GM18873 (cell line): ENCODE data around the gene TANGO2.

Experiments used
- ATAC-seq: cut with Tn5 transposase; IDR thresholded peaks from one replicate; pipeline ENCODE4 v1.9.1; 2021; ENCODE audit warnings: mild to moderate bottlenecking, moderate library complexity, moderate number of reproducible peaks; ENCODE audit not compliant: unreplicated experiment, low FRiP score

TANGO2 gene

DNA sequence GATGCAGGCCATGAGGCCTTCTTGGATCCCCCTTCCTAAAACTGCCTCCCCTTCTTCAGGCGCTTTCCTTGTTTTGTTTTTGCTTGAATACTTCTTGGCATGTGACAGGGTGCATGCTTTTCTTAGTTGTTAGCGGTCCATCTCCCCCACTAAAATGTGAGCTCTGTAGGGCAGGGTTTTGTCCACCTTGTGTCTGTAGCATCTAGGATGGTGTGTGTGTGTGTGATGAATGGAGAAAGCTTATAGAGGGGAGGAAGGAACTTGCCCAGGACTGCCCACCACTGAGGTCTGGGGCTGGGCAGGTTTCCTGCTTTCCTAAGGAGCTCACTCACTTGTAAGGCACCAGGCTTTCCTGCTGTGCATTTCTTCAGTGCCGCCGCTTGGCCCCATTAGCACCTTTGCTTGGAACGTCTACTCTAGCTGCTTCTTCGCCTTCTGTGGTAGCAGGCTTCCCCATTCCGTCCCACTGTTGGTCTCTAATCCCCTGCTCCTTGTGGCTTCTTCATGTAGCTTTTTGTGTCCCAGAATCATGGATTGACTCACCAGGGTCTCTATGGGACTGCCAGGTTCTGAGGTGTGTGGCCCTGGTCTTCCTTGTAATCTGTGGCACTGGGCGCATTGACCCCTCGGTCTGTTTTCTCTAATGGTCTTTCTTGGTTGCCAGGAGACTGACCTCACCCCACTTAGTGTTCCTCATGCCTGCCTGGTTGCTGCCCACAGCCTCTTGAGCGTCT, 62.4 kb downstream of the TANGO2 start:
- no peak for ATAC-seq

DNA sequence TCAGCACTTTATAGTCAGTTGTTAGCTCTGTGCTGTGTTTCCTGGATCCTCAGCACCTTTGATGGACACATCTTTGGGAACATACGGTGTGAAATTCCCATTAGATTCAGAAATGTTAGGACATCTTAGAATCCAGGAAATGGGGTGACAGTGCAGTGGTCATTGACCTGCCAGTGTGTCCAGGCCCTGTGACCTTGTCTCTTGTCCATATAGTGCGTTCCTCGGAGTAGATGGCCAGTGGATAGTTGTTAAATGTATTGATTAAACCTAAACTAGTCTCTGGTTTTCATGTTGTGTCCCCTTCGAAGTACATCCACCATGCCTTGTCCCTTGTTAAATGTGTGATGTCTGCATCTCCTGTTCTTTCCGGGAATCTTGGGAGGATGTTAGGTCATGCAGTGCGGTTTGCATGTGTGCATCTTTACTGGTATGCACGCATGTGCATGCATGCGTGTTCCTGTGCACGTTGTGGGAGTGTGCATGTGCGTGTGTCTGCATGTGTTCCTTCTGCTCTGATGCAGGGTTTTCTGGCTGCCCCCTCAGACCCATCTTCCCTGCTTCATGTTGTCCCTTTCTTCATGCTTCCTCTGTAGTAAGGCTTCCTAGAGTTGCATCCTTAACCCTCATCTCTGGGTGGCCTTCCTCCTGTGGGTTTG, 63.1 kb downstream of the TANGO2 start:
- no peak for ATAC-seq

DNA sequence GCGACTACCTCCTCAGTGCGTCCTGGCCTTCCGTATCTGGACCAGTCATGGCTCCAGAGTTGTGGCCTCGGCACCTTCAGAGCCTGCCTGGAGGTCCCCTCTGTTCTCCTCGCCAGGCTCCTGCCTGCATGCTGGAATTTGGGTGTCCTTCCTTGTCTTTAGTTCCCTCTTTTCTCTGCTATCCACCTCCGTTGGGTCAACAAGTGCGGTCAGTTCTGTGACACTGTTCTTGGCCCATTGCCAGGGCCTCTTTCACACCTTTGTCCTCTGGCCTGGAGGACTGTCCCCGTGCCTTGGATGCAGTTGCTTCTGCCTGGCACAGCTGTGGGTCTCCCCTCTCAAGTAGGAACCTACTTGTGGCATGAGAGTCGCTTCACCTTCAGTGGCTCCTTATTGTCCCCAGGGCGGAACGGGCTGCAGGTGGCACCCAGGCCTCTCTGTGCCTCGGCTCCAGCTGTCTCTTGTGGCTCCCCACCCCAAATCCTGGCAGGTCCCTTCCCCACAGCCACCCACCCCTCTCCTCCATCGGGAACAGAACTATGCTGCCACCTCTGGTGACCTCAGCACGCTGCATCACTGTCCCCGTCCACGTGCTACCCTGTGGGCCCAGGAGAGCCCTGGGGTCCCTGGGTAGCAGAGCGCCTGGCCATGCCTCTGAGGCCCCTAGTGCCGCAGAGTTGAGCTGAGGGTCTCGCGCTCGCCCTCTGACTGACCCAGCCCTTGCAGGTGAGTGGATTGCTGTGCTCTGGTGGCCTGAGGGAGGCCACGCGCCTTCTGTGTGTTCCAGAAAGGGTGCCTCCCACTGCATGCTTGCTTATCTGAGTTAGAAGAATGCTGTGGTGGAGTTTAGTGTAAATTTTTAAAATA, 63.9 kb downstream of the TANGO2 start:
- no peak for ATAC-seq

DNA sequence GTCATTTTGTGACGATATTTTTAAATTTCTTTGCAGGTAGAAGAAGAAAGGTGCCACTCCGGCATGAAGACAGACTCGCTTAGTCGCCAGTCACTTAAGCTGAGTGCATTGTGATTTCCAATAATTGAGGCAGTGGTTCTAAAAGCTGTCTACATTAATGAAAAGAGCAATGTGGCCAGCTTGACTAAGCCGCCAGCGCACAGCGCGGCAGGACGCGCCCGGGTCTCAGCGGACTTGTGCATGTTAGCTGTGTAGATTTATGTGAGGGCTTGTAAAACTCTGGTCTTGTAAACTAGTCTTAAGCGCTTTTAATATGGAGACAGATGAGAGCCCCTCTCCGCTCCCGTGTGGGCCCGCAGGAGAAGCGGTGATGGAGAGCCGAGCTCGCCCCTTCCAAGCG, 64.7 kb downstream of the TANGO2 start:
- no peak for ATAC-seq

DNA sequence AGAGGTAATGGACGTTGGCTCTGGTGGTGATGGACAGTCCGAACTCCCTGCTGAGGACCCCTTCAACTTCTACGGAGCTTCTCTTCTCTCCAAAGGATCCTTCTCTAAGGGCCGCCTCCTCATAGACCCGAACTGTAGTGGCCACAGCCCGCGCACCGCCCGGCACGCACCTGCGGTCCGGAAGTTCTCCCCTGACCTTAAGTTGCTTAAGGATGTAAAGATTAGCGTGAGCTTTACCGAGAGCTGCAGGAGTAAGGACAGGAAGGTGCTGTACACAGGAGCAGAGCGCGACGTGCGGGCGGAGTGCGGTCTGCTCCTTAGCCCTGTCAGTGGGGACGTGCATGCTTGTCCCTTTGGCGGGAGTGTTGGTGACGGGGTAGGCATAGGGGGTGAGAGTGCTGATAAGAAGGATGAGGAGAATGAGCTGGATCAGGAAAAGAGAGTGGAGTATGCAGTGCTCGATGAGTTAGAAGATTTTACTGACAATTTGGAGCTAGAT, 65.2 kb downstream of the TANGO2 start:
- ATAC-seq, result no peak

DNA sequence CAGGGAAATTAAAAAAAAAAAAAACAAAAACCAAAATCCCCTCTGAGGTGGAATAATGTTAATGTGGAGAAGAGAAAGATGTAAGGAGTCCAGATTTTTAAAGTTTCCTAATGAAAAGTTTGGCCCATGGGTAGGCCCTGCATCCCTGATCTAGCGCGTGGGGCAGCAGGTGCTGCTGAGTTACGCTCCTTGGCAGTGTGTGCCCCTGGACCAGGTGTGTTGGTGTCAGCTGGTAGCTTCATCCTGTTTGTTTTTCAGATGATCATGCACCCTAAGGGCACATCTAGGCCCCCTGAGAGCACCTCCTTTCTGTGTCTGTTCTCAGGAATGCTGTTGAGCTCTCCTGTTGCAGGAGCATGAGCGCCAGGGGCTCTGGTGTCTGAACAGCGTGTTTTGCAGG, 65.9 kb downstream of the TANGO2 start:
- ATAC-seq, result no peak

DNA sequence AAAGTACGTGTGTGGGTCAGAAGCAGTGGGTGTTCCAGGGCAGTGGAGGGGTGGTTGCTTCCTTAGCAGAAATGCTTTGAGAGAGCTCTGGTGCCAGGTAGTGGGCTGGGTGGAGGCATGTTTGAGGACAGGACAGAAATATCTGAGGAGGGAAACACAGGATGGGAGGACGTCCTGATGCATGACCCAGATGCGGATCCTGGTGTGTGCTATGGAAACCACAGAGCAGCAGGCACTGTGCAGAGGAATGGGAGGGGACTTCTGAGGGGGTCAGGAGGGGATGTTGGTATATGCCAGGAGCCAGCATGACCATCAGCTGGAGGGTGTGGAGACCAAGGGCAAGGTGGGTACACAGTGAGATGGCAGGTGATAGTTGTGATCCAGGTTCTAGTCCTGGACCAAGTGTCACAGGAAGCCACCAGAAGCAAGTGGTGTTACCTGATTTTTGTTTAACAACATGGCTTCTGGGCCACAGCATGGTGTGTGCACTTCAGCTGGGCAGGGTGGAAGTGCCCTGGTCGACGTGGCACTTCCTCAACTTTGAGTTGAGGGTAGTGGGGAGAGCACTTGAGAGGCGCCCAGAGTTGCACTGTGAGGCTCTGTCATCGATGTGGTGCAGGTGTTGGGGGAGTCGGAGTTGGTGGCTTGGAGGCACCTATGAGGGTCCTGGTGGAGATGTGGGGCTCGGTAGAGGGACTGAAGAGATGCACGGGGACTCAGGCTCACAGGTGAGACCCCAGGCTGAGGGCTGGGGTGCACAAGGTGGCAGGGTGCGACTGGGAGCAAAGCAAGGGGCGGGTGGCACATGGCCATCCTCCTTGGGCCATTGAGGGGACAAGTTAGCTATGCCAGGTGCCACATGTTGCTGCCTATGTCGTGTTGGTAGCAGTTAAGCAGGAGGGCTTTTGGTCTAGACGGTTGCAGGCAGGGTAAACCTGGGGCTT, 66.7 kb downstream of the TANGO2 start:
- no peak for ATAC-seq

DNA sequence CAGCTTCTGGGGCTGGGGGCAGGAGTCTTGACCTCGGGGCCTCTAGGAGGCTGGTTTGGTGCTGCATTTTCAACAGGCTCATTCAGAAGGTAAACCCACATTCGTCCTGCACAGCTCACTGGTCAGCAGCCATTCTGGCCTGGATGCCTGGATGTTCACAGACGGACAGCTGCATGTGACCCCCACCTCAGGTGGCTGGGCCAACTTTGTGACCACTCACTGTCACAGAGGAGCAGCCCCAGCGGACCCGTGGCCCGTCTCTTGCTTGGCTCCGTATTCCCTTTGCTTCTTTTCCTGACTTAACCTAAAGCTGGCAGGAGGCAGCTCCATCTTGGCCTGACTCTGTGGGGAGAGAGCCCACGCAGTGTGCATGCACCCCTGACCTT, 67.3 kb downstream of the TANGO2 start:
- no peak for ATAC-seq

DNA sequence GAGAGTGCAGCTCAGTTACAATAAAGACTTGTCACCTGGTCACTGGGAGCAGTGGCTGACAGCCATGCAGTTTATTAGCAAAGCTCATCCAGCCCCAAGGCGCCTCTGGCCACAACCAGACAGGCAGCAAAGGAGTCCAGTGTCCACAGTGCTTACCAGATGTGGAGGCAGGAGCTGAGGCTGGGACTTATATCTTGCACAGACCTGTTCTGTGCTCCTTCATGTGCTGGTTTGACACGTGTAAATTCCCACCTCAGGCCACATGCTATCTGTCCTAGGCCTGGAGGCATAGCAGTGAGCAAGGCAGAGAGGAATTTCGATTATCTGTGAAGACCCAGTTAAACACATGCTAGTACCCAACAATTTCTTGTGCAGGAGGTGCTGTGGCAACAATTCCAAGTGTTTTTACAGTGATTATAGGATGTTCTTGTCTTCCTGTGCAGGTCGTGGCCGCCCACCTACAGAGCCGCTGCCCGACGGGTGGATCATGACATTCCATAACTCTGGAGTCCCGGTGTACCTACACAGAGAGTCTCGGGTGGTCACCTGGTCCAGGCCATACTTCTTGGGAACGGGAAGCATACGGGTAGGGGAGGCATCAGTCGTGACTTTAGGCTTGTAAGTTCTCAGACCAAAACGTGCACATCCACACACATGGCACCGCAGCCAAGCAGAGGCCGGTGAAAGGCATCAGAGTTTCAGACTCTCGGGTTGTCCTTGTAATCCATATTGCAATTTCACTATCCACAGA, 68.5 kb downstream of the TANGO2 start:
- no peak for ATAC-seq

DNA sequence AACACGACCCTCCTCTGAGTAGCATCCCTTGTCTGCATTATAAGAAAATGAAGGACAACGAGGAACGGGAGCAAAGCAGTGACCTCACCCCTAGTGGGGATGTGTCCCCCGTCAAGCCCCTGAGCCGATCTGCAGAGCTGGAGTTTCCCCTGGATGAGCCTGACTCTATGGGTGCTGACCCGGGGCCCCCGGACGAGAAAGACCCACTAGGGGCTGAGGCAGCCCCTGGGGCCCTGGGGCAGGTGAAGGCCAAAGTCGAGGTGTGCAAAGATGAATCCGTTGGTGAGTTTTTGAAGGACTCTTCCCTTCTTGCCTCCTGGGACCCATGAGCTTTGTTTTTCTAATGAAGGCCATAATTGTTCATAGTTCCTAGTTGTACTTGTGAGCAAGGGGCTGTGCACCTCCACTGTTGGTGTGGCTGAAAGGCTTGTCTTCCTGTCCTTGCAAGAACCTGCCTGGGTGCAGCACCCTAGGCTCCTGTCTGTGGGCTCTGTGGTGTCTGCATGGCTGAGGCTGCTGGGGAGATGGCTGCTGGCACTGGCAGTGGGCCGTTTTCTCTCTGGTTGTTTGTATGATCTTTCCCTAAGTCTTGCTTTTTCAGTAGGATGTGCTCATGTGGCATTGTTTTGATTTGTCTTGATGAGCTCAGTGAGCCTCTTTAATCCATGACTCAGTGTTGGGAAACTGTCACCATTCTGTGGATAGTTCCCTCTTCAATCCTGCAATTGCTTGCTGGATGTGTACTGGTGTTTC, 69.2 kb downstream of the TANGO2 start:
- no peak for ATAC-seq

DNA sequence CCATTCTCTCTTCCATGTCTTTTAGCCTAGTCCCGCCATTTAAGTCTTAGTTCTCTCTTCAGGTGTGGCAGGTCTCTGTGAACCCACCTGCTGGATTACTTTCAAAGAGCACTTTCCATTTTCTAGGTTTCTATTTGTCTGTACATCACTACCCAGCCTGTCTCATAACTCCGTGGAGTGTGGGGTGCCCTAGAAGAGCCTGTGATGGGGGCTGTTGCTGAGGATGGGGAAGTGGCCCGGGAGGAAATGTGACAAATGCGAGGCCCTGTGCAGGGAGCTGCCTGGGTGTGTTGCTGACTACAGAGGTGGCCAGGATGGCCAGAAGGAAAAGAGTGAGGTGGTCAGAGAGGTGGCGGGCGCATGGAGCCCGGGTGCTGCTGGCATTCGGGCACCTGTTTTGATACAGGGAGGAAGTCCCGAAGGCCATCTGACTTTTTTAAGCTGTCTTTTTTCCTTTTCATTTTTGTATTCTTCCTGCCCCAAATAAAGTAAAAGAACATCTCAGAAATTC, 69.9 kb downstream of the TANGO2 start:
- ATAC-seq, result no peak

DNA sequence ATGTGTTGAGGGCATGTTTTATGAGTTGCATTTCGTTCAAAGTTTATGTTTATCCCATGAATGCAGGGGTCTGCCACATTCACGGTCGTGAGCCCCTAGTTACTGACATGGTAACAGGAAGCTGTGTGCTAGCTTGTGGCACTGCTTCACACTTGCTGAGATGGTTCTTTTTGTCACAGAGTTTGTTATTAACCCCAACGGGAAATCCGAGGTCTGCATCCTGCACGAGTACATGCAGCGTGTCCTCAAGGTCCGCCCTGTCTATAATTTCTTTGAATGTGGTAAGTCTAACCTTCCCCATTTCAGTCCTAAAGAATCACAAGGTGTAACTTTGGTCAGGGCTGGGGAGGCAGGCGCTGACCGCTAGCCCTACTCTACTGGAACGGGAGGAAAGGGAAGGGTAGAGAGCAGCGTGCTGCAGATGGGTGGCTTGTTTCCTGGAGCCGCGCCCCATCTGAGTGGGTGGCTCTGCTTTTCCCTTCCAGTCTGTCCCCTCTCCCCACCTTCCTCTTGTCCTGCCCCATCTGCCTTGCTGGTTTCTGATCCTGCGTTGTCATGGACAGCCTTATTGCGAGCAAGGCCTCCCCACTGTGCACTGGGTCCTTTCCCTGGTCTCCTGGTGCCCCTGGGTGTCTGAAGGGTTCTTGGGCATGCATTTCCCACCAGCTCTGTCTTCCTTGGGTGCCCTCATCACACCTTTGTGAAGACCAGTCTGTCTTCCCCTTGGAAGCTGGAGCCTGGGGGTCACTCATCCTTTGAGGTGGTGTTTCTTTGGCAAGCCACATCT, 71.0 kb downstream of the TANGO2 start:
- no peak for ATAC-seq

DNA sequence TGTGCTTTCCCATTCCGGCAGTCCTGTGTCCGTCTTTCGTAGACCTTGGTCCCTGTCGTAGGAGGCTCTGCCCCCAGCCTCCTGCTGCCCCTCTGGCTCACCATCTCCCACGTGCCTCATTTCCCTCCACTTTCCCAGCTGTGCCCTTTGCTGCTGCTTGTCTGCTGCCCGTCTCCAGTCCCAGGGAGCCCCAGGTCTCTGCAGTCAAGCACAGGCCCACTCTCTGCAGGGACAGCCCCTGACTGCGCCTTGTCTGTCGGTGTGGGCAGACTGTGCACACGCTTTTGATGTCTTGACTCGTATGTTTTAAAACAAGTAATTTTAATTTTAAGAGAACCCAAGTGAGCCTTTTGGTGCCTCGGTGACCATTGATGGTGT, 71.6 kb downstream of the TANGO2 start:
- no peak for ATAC-seq

DNA sequence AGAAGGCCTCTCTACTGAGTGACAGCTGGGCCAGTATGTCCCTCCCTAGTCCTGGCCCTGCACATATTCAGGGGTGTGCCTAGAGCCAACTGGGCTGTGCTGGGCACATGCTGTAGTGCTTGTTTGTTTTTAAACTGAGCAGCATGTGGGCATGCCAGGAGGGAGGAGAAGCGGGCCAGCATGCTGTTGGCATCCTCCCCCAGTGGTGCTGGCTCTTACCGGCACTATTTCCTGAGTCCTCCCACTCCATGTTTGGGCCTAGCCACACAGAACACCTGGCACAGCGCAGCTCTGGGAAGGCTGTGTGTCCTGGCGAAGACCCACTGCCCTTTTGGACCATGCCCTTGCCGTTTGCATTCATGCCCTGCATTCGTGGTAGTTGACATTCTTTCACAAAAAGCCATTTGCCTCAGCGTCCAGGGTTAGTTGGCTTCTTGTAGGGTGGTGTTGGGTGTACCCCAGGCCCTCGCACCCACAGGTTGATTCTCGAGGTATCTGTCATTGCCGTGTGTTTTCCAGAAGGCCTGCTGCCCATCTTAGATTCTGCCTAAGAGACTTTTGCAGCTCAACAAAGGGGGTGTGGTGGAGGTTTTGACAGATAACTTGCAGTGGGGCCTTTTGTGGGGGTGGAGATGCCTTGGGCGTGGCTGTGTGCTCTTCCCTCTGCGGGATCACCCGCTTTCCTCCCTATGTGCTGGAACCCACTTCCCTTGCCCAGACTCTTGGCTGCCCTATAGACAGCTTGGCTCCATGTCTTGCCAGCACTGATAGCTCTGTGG, 72.7 kb downstream of the TANGO2 start:
- no peak for ATAC-seq

DNA sequence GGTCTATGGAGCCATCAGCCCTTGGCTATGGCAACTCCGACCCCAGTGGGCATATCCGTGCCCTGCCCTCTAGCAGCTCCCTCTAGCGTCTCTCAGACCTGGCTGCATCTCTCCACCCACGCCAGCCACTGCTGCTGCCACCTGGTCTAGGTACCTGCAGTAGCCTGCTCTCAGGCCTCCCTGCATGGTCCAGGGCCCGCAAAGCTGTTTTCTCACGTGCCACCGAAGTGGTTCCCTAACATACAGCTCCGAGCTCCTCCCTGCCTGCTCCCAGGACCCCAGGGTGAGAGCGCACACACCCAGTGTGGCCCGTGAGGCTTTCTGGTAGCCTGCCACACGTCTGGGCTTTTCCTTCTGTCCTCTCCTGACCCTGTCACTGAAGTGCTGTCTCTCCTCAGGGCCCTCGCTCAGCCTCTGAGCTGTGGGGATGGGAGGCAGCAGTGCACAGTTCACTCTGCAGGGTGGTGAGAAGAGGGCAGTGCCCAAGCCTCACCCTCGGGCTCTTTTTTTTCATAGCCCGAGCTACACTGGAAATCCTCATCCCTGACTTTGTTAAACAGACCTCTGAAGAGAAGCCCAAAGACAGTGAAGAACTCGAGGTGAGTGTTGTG, 73.4 kb downstream of the TANGO2 start:
- no peak for ATAC-seq

DNA sequence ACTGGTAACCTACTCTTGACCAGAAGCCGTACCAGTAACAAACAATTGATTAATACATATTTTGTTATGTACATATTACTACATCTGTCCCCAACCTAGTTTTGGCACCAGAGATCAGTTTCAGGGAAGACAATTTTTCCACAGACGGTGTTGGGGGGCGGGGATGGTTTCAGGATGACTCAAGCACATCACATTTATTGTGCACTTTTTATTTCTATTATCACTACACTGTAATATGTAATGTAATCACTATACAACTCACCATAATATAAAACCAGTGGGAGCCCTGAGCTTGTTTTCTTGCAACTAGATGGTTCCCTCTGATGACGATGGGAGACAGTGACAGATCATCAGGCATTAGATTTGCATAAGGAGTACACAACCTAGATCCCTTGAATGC, 74.6 kb downstream of the TANGO2 start:
- no peak for ATAC-seq
